HG03159 (cell line): ENCODE data around the gene SLC17A7.

Experiments used
- ATAC-seq: cut with Tn5 transposase; IDR thresholded peaks from one replicate; pipeline ENCODE4 v1.9.1; 2021; ENCODE audit warnings: mild to moderate bottlenecking, moderate library complexity; ENCODE audit not compliant: unreplicated experiment

Gene SLC17A7

DNA sequence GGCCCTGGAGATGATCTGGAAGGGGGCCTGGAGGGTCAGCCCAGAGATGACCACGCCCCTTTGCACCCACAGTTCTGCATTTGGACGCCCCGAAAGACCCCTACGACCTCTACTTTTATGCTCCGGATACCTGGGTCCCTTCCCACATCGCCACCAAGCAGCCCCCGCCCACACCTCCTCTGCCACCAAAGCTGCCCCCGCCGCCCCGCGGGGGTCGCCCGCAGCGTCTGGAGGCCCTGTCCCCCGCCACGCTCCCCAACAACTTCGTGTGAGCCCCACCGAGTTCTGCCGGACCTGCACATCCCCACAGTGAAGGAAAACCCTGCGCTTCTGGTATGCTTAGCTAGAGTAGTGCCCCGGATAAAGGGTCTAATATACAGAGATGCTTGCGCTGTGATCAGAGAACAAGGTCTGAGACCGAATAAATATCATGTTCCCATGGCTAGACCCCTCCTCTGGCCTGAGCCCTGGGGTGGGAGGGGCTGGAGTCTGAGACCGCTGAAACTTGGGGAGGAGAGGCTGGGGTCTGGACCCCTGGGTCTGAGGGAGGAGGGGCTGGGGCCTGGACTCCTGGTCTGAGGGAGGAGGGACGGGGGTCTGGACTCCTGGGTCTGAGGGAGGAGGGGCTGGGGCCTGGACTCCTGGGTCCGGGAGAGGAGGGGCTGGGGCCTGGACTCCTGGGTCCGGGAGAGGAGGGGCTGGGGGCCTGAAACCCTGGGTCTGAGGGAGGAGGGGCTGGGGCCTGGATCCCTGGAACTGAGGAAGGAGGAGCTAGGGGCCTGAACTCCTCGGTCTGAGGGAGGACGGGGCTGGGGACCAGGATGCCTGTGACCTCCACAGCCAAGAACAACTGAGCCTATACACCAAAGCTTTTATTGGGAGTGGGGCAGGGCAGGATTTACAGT, 12.5 kb downstream of the SLC17A7 start:
- ATAC-seq: no peak

DNA sequence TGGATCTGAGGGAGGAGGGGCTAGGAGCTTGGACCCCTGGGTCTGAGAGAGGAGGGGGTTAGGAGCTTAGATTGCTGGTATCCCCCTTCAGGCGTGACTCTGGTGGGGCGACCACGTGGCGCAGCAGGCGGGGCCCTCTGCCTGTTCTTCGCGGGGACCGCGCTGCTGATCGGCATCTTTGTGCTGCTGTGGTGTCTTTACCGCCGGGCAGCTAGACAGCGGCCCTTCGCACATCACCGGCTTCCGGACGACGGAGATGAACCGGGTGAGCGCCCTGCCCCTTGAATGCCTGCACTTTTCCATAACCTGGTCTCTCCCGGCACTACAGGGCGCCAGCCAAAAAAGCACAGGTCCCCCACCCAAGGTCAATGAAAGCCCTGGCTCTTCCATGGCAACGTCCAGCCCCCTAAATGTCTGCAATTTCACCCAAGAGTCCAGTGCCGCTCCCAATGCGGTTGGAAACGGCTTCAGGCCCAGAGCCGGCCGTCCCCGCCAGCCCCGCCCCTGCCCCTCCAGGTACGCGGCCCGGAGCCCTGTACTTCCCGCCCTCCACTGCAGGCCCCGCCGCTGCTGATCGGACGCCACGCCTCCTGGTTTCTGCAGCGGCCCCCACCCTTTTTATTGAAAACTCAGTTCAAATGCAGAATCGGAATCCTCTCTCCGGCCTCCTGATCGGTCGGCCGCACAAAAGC, 13.3 kb downstream of the SLC17A7 start:
- no peak for ATAC-seq

DNA sequence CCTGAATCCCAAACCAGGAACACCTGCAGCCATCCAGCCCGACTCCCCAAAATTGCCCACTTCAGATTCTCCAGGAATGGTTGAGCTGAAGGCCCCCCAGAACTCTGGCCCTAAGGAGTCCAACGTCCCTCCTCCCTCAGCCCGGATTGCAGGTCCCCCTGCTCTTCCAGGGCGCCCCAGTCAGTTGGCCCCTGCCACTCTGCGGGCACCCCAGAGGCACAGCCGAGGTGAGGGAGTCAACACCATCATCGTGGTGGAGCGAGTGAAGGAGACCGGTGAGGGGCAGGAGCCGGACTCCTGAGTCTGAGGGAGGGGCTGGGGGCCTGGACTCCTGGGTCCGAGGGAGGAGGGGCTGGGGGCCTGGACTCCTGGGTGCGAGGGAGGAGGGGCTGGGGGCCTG, 14.0 kb downstream of the SLC17A7 start:
- ATAC-seq: no peak

DNA sequence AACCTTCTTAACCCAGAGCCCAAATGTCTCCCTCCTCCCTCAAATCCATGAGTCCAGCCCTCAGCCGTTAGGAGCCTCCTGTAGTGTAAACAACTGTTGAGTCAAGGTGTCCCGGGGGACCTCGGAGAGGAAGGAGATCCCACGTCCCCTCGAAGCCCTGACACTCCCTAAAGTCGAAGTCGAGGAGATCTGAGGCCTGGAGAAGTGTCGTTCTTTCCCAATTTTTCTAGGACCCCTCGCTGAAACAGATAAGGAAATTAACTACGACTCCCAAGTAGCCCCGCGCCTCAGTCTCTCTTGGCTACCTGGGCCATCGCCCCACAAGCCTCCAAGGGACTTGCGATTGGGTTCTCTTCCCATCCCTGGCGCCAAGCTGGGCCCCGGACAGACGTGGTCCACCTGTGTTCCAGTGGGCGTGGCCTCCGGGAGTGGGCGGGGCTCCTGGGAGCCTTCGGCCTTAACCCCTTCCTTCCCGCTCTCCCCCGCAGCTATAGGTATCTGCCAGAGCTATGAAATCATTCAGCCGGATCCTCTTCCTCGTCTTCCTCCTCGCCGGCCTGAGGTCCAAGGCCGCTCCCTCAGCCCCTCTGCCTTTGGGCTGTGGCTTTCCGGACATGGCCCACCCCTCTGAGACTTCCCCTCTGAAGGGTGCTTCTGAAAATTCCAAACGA, 15.3 kb downstream of the SLC17A7 start:
- ATAC-seq: no peak

DNA sequence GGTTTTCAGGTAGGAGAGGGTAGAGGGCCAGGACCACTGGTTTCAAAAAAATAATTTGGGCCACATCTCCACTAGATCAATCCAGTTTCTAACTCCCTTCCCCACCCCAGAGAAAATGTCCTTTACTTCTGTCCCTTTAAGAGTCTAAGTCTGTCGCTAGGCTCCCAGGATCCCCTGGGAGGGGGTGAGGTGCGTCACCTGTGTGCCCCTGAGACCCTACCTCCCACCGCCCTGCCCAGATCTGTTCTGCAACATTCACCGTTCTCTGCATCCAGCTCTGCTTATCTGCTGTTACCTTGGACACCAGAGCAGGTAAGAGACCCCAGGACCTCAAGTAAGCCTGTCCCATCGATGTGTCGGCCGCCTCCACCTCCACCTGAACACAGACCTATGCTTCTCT, 16.1 kb downstream of the SLC17A7 start, which contains the start of gene GFY:
TSS of gene GFY (plus strand) at position 211 of the 400 bp plus-strand sequence. CDS start 1,043 bp downstream, outside the sequence.
- no peak for ATAC-seq

DNA sequence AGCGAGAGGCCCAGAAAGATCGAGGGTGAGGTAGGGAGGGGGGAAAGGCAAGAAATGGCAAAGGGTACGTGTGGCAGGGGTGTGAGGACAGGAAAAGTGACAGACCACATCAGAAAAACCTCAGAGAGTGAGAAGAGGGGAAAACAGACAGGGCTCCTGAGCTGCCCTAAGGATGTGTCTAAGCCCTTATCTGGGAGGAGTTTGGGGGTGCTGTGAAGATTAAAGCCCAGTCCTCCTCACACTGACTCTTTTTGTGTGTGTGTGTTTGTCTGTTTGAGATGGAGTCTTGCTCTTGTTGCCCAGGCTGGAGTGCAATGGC, 17.4 kb downstream of the SLC17A7 start:
- ATAC-seq: no peak

DNA sequence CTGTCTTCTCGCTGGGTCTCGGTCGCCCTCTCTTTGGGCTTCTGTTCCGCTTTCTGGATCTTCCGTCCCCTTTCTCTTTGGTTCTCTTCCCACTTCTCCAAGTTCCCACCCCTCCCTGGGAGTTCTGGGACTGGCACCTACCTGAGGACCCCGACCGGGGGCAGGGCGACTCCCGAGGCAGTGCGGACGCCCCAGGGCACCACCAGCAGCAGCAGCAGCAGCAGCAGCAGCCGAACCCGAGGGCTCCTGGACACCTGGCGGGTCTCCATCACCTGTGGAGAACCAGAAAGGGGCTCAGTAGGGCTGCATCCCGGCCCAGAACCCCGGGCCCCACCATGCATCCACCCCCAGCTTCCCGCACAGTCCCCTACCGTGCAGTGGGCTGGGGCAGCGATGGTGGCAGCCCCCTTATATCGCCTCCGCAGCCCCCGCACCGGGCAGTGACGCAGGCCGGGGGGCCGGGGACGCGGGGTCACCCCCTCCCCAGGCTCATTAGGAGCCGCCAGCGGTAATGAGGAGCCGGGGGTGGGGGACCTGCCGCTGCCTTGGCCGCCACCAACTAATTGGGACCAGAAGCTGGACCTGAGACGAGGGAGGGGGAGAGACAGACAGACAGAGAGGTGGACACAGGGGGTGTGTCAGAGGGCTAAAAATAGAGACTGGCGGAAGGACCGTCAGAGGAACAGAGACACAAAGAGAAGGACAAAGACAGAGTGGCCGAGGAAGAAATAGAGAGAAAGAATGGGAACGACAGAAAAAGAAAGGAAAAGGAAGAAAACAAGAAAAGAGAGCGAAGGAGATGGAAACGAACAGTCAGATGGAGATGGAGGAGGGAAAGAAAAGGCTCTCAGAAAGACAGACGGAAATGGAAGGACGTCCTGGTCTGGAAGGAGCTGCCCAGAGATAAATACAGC, 18.0 kb downstream of the SLC17A7 start, which contains the start of gene PTH2:
TSS of gene PTH2 (minus strand) at position 371 of the 914 bp plus-strand sequence. CDS start at position 269, 102 bp downstream.
- ATAC-seq: no peak

DNA sequence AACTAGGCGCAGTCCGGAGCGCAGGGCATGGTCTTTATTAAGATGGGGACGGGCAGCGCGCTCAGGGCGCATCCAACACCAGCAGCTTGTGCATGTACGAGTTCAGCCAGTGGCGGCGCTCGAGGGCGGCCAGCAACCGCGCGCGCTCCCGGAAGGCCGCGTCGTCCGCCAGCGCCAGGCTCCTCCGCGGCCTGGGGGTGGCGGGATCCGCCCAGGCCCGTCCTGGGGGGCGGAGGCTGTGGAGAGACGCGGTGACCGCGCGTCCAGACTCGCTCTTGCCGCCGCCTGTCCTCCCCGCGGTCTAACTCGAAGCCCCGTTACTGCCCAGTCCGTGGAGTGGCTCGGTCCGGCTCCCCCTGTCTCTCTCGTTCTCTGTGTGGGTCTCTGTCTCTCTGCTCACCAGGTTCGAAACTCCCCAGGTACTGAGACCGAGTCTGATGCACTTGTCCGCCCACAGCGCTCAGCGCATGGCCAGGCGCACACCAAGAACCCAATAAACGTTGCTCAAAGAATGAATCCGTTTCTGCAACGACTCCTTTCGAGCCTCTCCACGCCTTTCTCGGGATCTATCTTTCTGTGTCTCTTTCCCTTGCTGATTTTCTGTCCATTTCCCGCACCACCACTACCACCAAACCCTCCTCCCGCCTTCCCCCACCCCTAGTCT, 18.8 kb downstream of the SLC17A7 start:
- no peak for ATAC-seq

DNA sequence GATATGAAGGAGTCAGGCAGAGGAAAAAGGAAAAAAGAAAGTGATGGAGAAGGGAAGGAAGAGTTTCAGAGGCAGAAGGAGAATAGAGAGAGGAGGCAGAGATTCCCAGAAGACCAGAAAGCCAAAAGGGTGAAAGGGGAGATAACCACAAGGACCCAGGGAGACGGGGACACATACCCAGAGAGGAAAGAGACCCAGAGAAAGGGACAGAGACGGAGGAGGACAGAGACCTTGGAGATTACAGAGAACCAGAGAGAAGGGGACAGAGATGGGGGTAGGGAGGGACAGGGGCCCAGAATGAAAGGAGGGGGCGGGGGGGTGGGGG, 19.5 kb downstream of the SLC17A7 start:
- ATAC-seq: no peak

DNA sequence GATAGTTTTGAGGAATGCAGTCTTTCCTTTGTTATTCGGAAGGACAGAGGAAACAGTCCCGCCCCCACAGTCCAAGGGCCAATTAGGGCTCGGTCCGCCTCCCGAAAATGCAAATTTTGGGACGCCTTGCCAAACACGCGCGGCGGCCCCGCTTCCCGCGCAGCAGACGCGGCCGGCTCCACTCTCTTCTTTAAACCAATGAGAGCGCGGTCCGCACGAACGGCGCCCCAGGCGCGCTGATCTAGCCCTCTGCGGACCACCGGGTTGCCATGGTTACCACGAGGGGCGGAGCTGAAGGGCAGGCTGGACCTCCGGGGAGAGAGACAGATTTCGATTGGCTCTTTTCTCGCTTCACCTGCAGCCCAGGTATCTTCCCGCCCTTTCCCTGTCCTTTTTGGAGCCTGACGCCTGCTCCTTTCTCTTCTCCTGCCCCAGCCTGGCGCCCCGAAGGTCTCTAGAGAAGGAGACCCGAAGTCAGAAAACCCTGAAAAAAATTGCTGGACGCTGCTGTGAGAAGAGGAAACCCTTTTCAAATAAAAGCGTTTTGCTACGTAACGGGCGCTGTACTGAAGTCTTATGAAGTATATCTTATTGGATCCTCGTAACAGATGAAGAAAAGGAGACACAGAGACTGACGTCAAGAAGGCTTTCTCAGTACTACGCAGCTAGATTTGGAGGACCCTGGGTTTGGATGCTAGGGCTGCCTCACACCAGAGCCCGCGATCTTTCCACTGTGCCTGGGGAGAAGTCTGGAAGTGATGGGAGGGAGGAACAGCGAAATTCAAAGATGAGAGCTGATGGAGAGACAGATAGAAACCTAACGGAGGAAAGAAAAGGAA, 20.1 kb downstream of the SLC17A7 start:
- ATAC-seq: no peak

DNA sequence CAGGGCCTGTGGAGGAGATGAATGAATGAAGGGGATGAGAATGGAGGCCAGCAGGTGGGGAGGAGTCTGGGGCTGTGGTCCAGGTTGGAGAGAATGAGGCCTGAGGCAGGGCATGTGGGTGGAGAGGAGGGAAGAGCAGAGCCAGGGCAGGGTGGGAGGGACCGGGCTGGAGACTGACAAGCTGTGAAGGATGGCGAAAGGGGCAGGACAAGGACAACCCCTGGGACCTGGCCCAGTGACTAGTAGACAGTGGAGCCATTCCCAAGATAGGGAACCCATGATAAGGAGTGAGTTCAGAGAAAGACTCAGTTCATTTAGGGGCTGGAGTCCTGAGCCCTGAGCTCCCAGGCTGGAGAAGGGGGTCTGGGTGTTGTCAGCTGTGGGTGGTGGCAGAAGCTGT, 21.1 kb downstream of the SLC17A7 start:
- ATAC-seq: no peak

DNA sequence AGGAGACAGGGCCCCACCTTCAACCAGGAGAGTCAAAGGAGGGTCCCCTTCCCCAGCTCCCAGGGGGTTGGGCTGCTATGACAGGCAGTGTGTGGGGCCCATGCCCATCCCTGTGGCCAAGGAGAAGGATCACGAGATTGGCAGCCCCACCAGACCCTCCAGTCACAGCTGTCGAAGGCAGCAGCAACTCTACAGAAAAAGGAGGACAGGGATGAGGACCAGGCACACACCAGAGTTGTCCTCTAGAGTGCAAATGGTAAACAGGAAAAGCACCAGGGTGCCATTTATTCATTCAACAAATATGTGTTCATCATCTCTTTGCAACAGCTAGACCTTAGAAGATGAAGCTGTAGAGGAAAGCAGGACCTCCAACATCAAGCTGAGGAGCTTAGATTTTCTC, 22.2 kb downstream of the SLC17A7 start:
- ATAC-seq: no peak

DNA sequence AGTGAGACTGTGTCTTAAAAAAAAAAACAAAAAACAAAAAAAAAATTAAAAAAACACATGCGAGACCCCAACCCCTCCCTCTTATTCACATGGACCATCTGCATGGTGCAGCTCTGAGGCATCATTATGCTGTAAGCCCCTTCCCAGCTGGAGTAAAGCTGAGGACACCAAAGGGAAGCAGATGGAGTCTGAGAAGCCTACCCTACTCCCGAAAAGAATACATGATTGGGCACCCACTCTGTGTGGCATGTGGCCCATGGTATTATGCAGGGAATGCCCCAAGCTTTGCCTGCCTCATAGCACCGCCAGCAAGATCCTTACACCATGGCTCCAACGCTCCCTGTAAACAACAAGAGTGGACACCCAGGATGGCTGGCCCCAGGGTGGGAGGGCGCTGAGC, 22.8 kb downstream of the SLC17A7 start:
- no peak for ATAC-seq

DNA sequence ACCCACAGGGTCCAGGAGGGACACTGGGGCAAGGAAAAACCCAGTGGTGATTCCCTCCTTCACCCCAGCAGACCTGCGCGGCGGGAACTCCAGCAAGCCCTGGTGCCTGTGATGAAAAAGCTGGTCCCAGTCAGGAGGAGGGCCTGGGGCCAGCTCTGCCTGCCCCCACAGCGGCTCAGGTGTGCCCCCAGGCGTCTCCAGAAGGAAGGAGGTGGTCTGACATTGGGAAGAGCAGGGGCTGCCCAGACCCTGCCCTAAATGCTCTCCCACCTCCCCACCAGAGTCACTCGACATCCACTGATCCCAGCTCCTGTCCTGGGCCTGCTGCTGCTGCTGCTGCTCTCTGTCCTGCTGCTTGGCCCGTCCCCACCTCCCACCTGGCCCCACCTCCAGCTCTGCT, 24.2 kb downstream of the SLC17A7 start:
- no peak for ATAC-seq

DNA sequence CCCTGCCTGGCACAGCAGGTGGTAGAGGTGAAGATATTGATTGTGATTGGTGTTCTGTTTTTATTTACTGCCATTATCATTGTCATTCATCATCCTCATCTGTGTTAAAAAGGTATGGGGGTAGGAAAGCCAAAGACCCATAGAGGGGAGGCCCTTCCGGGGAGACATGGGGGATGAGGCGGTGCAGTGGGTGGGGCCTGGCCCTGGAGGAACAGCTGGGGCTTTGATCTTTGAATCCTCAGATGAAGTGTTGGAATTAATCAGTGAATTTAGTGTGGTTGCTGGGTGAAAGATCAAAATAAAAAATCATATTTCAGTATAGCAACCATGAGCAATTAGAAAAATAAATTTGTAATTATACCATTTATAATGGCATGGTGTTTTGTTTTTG, 25.5 kb downstream of the SLC17A7 start:
- no peak for ATAC-seq

DNA sequence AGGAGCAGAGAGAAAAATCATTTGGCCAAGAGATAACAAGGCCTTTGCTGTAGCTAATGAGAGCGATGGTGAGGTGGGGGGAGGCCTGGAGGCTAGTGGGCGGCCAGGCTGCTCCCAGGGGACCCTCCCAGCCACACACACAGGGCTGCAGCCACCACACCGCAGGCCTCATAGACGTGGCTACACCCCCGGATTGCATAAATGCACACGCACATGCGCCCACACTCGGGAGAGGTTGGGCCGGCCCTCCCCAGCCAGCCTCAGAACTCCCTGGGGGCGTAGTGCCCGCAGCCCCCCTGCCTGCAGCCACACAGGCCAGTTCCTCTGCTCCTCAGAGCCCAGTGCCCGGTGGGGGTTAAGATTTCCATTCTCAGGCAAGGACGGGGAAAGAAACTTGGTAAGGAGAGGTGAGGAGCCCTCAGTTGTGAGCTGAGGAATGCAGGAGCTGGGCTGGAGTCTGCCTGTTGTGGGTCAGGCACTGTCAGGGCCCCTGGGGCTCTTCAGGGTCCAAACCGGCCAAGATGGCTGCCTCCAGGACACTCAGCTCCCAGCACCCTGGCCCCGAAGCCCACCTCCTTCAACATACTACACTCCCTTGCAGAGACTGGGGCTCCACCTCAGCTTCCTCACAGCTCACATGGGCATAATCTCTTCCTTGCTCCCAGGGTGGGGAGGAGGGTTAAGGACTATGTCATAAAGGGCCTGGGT, 26.1 kb downstream of the SLC17A7 start:
- ATAC-seq: no peak

DNA sequence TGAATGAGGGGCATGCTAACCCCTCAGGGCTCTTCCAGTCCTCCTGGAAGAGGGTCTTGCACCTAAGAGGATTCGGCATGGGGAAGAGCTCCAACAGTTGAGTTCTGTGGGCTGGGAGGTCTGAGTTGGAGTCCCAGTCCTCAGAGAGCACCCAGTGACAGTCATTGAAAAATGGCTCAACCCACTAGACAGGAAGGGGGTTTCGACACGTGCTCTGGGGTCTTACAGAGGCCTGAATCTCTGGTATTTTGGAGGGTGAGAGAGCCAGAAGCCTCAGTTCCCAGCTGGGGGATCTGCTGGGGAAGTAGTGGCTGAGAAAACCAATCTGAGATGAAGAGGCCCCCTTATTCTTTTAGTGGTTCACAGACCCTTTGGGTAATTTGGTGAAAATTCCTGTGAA, 27.1 kb downstream of the SLC17A7 start:
- no peak for ATAC-seq

DNA sequence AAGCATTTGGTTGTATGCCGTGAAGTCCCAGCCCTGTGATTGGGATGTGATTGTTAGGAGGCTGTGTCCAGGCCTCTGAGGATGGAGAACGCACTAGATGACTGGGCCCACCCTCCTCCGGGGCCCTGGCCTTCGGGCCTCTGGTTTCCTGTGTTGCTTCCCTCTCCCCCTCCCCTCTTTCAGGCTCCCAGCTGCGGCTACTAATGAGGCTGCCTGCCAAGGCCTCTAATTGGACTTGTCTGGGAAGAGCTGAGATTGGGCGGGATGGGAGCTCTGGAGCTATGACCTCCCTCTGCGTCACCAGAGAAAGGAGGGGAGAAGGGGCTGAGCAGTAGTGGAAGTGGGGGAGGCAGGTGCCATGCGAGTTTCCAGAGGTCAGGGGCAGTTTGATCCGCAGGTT, 28.0 kb downstream of the SLC17A7 start:
- no peak for ATAC-seq
